ENCODE measurements around the gene NPAS4.
A peak's percentile ranks its signal among the peaks of the same experiment; 100 is the strongest.
"Not testable (repeated sequence)": the region's sequence is repeated elsewhere in the genome, so short reads cannot be mapped to it uniquely, and the experiment has no call there.

The NPAS4 gene

GRCh38 chr11:66420671-66421476 lies at the start of gene NPAS4:
TSS of gene NPAS4 (plus strand) at chr11:66421035. CDS start at chr11:66421180, 145 bp downstream.
- DNase-seq: no peak

- peak; percentile 79 for DNase-seq
Observed at GRCh38 chr11:66371627-66372415, 49.0 kb upstream of the NPAS4 start, which contains the start of gene SLC29A2. TSS of gene SLC29A2 (minus strand) at chr11:66371760. CDS start at chr11:66371591, 169 bp downstream.

- no peak for DNase-seq
Observed at GRCh38 chr11:66373265-66373664, 47.6 kb upstream of the NPAS4 start.

GRCh38 chr11:66373690-66374287 lies 47.0 kb upstream of the NPAS4 start:
- DNase-seq: not testable (repeated sequence)

GRCh38 chr11:66380264-66380663 lies 40.6 kb upstream of the NPAS4 start:
- DNase-seq: not testable (repeated sequence)

GRCh38 chr11:66384316-66384715 lies 36.5 kb upstream of the NPAS4 start:
- DNase-seq: not testable (repeated sequence)

- DNase-seq: peak; percentile 86
Observed at GRCh38 chr11:66386171-66387069, 34.4 kb upstream of the NPAS4 start.

GRCh38 chr11:66388780-66389386 lies 32.0 kb upstream of the NPAS4 start:
- DNase-seq: peak; percentile 68

- no peak for DNase-seq
Observed at GRCh38 chr11:66391322-66391721, 29.5 kb upstream of the NPAS4 start.

GRCh38 chr11:66393954-66394353 lies 26.9 kb upstream of the NPAS4 start:
- DNase-seq: no peak

- DNase-seq: no peak
Observed at GRCh38 chr11:66407651-66408050, 13.2 kb upstream of the NPAS4 start.

GRCh38 chr11:66408488-66409214 lies 12.2 kb upstream of the NPAS4 start:
- DNase-seq: peak; percentile 96

GRCh38 chr11:66409226-66409625 lies 11.6 kb upstream of the NPAS4 start:
- no peak for DNase-seq

GRCh38 chr11:66410191-66410590 lies 10.6 kb upstream of the NPAS4 start:
- no peak for DNase-seq

GRCh38 chr11:66411323-66411722 lies 9.5 kb upstream of the NPAS4 start:
- DNase-seq: no peak

GRCh38 chr11:66412110-66412509 lies 8.7 kb upstream of the NPAS4 start:
- DNase-seq: no peak

- DNase-seq: no peak
Observed at GRCh38 chr11:66413167-66413566, 7.7 kb upstream of the NPAS4 start.

- no peak for DNase-seq
Observed at GRCh38 chr11:66414120-66414934, 6.5 kb upstream of the NPAS4 start.

GRCh38 chr11:66415423-66415822 lies 5.4 kb upstream of the NPAS4 start:
- DNase-seq: no peak

- no peak for DNase-seq
Observed at GRCh38 chr11:66417000-66417399, 3.8 kb upstream of the NPAS4 start.
